Measurements from ENCODE around the gene B4GALT3.

The B4GALT3 gene

DNA sequence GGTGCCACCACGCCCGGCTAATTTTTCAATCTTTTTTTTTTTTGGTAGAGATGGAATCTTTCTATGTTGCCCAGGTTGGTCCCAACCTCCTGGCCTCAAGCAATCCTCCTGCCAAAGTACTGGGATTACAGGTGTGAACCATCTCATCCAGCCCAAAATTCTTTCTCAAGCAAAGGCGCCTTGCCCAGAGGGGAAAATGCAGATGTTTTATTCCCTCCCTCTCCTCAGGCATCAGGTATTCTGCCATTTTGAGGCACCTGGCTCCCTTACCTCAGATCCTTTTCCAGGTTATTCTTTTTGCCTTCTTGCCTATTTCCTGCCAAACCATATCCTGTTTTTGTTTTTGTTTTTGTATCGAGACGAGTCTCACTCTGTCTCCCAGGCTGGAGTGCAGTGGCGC lies 11.1 kb upstream of the B4GALT3 start:
- DNase-seq (ENCODE audit: low spot score) = no peak

DNA sequence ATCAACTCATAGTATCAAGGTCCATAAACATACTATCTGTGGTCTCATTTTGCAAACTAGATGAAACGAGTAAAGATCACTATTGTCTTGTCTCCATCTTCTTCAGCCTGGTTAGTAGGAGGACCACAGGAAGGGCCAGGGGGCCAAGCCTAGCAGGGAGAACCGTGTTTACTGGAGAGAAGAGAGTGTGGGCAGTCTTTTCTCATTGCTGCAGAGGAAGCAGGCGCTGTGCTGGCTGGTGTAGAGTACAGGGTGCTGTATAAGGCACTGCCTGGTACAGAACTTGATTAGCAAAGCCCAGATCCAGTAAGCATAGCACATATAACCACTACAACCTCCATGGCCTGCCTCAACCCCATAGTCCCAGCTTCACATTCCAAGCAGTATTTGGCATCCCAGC lies 10.0 kb upstream of the B4GALT3 start:
- DNase-seq (ENCODE audit: low spot score) = no peak

DNA sequence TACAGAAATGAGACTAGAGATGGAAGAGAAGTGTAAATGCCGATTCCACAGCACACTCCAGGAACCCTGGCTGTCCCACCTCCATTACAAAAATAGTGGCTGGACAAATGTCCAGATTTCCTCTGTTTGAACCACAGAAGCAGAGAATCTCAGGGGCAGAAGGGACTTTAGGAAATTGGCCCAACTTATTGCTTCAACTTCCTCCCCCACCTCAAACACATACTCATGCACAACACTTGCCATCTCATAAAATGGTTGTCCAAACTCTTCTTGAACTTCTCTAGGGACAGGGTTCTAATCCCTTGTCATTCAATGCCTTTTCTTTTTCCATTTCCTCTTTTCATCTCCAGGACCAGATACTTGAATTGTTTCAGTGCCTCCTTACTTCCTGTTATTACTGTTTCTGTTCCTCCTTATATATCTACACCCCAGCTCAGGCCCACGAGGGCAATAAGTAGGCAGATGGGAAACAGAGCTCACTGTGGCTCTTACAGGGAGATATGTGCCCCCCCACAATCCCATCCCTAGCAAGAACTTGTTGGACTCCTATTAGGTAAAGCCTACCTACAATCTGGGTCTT lies 8.5 kb upstream of the B4GALT3 start:
- no peak for DNase-seq (ENCODE audit: low spot score)

DNA sequence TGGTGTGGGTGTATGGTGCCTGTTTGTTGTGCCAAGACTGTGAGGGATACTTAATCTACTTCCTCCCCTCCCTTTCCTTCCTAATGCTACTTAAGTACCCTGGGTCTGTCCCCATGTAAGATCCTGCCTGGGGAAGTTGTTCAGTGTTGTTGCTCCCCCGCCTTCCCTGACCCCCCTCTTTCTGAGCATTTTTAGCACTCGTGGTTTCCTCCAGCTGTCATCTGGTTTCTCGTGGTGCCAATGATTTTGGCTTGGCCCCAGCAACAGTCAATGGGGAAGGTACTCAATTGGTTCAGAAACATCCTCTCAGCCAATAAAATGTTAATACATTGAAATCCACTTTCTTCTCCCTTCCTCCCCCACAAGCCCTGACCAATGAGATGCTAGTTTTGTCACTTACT lies 8.0 kb upstream of the B4GALT3 start:
- DNase-seq (ENCODE audit: low spot score) = peak; percentile 61

DNA sequence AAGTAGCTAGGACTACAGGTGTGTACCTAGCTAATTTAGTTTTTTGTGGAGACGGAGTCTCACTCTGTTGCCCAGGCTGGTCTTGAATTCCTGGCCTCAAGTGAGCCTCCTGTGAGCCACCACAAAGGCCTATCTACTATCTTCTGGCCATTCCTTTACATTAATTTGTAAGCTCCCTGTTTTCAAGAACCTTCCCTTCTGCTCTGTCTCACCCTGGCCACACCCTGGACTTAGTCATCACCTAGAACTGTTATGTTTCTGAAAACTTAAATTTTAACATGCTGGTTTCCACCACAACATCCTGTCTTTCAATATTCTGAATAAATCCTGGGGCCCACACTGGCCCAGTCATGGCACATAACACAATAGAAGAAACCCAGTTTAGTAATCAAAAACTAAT lies 4.9 kb upstream of the B4GALT3 start:
- DNase-seq (ENCODE audit: low spot score) = peak; percentile 58

DNA sequence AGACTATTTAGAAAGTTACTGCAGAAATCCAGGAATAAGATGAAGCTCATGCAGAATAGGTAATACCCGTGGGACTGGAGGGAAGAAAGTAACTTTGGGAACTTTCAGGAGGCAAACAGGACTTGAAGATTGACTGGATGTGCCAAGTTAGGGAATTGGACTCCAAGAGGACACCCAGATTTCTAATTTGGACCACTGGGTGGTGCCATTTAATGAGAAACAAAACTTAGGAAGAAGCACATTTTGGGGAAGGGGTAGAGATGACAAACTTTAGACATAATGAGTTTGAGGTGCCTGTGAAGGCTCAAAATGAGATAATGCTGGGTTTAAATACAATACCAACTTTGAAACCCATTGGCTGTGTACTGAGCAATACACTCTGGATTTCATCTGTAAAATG lies 3.3 kb upstream of the B4GALT3 start:
- DNase-seq (ENCODE audit: low spot score) = no peak

DNA sequence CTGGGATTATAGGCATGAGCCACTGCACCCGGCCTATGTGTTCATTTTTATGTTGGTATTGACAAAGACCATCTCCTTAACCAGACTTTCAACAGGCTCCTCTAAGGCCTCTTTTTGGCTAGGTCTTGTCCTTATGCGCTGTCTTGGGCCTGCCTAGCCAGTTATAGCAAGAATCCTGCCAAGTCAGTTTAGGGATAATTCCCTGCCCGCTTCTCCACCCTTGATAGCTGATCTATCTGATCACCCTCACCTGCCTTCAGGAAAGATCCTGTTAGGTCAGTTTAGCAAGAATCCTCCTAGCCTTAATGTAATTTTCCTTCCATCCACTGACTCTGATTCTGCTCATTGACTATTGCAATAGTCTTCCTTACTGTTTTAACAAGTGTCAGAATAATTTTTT lies 2.4 kb upstream of the B4GALT3 start:
- DNase-seq (ENCODE audit: low spot score) = no peak

DNA sequence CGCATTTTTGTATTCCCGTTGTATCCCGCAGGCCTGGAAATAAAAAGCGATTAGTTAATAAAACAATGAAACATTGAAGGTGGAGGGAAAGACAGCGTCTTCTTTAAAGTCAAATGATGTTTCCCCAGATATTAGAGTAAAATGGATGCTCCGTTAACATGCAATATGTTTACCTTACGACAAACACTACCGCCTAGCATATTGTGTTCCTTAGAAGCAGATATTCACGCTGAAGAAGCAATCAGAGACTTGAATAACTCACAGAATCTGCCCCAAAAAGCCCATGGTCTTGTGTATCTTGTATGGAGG lies 583 bp upstream of the B4GALT3 start:
- no peak for DNase-seq (ENCODE audit: low spot score)

DNA sequence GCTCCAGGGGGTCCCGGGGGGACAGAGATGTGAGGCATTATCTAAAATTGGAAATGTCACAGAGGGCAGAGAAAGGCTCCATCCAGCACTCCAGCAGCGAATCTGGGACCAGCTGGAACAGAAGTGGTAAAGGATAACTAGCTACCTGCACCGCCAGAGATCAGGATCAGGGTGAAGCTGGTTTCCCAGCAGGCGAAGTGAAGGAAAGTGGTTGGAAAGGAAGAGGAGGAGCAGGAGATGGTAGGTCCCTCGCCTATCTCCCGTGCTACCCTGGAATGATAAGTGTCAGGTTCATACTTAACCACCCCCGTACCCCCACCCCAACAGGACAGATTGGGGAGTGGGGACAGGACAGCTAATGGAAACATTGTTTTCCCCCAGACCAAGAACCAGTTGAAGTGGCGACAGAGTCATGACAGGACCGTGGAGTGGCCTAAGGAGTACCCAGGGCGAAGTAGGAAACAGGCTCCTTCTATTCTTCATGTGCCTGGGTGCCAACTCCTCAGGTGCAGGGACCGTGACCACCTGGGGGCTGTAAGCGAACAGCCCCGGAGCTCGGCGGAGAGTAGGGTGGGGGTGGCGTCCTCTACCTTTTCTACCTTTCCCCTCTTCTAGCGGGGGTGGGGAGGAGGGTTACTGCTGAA lies 717 bp downstream of the B4GALT3 start:
- DNase-seq (ENCODE audit: low spot score) = no peak

DNA sequence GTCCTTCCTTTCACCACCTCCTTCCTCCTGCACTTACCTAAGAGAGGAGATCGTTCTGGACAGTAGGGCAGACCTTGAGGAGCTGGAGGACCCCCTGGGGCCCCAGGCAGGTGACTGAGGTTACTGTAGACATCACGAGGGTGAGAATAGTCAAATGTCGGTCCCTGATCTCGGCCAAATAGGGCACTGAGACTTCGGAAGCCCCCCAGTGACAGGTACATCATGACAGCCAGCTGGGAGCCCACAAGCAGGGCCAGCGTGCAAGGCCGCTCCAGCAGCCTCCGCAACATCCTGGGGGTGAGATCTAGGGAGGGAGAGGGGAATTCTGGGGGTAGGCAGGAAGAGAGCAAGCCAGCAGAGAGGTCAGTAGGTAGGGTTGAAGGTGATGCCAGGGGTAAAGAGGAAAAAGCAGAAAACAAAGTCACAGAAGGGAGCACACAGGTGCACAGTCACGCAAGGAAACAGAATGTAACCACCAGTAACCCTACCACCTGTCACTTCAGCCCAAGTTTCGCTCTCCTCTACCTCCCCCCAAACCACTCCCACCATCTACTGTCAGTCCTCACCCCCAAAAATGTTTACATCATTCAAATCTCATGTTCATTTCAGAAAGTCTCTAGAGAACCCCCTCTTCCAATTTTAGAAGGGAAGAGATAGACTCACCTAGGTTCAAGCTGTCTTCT lies 1.4 kb downstream of the B4GALT3 start:
- DNase-seq (ENCODE audit: low spot score) = no peak

DNA sequence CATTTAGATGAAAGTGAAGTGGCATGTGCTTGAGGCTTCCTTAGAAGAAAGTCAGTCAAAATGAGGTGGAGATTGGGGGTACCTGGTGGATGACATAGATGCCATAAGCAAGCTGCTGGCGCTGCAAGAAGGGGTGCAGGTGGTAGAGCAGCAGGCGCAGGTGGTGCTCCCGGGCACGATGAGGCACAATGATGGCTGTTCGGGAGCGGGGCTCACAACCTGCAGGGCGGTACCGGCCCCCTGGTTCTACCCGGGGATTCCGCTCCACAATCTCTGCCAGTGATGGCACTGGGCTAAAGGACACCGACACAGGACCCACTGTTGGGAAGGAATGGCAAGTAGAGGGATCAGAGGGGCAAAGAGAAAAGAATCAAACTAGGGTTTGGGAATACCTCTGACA lies 2.4 kb downstream of the B4GALT3 start:
- no peak for DNase-seq (ENCODE audit: low spot score)

DNA sequence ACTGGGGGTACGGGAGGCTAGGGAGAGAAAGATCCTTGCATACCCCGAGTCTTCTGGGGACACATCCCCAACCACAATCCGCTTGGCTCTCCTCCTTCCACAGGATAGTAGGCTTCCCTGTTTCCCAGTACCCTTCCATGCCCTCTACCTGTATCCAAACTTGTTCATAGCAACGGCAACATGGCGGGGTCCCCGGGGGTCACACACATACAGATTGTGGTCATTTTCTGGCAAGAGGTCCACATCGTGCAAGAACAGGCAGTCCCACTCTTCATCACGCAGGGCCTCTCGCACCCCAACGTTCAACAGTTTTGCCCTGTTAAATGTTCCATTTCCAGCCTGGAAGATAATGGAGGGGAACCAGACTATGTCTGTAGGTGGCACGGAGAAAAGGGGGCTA lies 3.6 kb downstream of the B4GALT3 start:
- no peak for DNase-seq (ENCODE audit: low spot score)

DNA sequence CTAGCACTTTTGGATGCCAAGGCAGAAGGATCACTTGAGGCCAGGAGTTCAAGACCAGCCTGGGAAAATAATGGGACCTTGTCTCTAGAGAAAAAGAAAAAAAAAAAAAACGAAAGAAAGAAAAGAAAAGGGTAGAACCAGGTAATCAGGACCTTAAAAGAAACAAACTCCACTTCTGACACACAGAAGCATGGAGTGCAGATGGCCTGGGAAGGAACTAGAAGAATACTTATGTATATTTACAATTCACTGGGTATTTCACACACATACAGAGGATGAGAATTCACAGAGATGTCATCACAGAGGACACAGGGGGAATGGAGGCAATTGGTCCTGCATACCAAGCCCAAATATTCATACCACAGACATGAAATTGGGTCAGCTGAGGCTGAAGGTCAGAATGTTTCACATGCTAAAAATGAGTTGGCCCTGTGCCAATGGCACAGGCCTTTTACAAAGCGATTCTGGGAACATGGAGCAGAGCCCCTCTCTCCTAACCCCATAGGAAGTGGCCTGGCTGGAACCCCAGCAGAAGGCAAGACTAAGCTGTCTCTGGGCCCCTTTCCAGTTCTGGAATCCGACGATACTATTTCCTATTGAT lies 4.4 kb downstream of the B4GALT3 start:
- peak; percentile 90 for DNase-seq (ENCODE audit: low spot score)

DNA sequence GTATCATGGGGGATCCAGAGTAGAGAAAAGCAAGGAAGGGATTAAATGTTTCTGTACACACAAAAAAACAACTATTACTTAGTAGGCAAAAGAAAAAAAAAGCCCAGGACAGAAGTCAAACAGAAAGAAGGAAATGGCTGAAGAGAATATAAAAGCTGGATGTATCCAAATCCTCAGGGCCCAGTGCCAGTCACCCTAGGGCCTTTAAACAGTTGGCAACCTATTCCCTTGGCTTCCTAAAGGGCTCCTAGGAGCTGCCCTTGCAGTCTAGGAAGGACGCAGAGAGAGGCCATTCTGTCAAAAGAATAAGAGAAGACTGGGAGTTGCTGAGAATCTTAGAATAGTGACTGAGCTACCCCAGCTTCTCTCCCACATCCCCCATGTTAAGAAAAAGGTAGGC lies 5.0 kb downstream of the B4GALT3 start:
- no peak for DNase-seq (ENCODE audit: low spot score)

DNA sequence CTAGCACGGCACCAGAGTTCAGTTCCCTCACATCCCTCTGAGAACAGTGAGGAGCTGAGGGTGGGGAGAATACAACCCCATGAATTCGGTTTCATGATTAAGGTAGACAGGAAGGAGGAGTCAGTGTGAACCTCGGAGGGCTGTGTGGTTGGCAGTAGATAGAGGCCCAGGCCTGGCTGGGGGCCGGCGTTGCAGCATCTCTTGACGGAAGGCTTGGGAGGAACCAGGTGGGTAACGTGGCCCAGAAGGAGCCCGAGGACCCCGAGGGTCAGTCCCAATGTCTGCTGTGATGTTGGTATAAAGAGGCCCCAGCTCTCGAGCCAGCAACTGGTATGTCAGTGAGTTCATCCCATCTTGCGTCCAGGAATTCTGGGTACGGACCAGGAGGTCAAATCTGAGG lies 5.6 kb downstream of the B4GALT3 start:
- no peak for DNase-seq (ENCODE audit: low spot score)

DNA sequence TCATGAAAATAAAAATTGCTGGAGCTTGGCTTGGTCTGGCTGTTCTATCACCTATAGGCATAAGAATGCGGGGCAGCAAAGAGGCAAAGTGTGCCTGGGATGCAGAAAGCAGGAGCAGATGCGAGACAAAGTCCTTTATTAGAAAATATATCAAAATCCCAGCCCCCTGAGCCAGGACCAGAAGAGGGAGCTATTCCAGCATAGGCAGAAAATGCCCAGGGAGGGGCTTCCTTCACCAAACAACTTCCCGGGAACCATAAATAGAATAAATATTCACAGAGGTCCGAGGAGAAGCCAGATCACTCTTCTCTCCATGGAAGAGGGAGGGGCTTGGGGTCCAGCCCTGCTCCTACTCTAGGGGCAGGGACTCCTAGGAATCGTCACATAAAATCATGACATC lies 6.1 kb downstream of the B4GALT3 start:
- no peak for DNase-seq (ENCODE audit: low spot score)

DNA sequence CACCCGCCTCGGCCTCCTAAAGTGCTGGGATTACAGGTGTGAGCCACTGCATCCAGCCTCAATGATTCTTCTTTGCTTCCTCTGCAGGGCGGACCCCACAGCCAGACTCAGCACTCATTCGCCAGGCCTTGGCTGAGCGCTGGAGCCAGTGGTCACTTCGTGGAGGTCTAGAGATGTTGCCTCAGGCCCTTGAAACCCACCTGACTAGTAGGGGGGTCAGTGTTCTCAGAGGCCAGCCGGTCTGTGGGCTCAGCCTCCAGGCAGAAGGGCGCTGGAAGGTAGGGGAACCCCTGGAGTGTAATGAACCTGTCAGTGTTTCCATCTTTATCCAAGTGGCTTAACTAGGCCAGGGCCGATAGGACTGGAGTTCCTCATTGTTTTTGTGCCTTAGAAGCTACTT lies 8.4 kb downstream of the B4GALT3 start:
- no peak for DNase-seq (ENCODE audit: low spot score)

DNA sequence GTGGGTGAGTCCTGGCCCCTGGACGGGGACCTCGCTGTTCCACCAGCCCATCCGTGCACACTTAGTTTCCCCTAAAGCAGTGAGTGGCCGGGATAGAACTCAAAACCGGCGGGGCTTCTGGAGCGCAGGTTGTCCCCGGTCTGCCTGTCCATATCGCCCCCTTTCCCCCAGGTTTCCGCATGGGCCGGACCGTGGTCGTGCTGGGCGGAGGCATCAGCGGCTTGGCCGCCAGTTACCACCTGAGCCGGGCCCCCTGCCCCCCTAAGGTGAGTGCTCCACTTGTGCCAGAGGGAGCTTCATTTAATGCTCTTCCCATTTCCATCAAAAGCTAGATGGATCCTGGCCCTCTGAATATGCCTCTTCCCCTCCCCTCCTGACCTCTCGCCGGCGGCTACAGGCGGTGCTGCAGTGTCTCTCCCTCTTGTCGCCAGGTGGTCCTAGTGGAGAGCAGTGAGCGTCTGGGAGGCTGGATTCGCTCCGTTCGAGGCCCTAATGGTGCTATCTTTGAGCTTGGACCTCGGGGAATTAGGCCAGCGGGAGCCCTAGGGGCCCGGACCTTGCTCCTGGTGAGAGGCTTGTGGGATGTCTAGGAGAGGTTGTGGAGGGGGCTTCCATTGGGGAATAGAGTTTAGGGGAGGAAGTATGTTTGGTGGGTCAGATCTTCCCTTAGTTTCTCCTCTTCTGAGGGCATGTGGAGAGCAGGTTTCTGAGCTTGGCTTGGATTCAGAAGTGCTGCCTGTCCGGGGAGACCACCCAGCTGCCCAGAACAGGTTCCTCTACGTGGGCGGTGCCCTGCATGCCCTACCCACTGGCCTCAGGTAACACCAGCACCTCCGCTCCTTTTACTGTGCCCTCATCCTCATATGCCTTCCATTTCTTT lies 10.4 kb downstream of the B4GALT3 start:
- no peak for DNase-seq (ENCODE audit: low spot score)

DNA sequence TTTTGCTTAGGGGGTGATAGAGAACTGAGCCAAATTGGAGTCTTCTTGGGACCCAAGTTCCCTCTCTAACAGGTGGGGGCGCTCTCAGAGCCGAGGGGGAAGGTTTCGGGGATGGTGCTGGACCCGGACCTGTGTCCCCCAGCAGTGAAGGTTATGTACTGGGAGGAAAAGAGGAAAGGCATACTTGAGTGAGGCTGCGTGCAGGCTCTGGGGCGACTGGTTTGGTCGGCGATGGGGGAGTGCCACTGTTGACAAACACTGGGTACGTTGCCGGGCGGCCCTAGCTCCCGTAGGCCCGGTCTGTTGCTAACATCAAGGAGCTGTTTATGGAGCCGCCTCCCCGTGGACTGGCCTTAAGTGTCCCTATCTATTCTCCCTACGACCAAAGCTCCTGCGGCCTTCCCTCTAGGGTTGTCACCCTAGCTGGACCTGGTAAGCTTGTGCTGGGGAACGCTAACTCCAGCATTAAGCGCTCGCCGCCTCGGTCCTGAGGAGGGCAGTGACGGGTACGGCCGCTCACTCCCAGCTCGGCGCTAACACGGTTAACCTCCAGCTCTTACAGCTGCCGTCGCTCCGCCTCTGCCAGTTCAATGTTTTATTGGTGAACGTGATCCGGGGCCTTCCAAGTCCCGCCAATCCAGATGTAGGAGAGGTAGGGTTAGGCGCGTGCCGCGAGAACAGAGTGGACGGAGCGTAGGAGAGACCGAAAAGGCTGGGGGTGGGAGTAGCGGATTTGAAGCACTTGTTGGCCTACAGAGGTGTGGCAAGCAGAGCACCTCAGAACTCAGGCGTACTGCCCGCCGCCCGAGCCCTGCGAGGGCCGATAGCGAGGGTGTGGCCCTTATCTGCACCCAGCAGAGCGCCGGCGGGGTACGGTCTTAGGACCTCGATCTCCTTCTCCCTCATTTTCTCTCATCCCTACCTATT lies 11.3 kb downstream of the B4GALT3 start, which contains the start of gene PPOX:
Gene PPOX (plus strand): TSS at position 685 of the 927 bp plus-strand sequence. CDS start 422 bp downstream, outside the sequence.
- peak; percentile 91 for DNase-seq (ENCODE audit: low spot score)

DNA sequence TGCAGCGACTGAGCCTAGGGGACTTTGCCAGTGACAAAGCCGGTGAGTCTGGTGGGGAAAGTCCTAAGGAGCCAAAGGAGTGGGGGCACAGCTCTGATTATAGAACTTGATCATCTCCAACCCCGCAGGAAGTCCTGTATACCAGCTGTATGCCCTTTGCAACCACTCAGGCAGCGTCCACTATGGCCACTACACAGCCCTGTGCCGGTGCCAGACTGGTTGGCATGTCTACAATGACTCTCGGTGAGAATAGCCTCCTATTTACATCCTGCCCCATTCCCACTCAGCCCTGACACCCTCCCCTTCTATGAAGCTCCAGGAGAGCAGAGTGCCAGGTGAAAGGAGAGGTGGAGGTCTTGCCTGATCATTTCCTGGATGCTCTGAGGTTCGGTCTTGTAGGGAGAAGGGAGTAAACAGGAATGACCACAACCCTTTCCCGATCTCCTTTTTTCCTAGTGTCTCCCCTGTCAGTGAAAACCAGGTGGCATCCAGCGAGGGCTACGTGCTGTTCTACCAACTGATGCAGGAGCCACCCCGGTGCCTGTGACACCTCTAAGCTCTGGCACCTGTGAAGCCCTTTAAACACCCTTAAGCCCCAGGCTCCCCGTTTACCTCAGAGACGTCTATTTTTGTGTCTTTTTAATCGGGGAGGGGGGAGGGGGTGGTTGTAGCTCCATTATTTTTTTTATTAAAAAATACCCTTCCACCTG lies 12.3 kb downstream of the B4GALT3 start:
- DNase-seq (ENCODE audit: low spot score) = no peak

DNA sequence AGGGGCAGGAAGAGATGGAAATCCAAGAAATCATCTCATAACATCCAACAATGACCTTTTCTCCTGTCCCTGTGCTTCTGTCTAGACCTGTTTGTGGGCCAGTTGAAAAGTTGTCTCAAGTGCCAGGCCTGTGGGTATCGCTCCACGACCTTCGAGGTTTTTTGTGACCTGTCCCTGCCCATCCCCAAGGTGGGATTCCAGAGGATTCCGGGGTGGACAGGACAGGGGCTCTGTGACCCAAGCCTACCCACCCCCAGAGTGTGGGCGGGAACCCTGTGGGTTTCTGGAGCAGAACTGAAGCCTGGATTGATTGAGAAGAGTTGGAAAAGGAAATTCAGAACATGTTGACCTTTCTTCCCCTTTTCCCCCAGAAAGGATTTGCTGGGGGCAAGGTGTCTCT lies 13.5 kb downstream of the B4GALT3 start:
- DNase-seq (ENCODE audit: low spot score) = no peak

All from AG20443 (cell line).